GM21360 (cell line): ENCODE results near the gene POLG2.
"Not testable (repeated sequence)": the region's sequence is repeated elsewhere in the genome, so short reads cannot be mapped to it uniquely, and the experiment has no call there.

Experiments
- ATAC-seq: cut with Tn5 transposase; IDR thresholded peaks from one replicate; pipeline ENCODE4 v1.9.1; 2021; ENCODE audit warnings: mild to moderate bottlenecking, moderate library complexity; ENCODE audit not compliant: unreplicated experiment

POLG2 gene

DNA sequence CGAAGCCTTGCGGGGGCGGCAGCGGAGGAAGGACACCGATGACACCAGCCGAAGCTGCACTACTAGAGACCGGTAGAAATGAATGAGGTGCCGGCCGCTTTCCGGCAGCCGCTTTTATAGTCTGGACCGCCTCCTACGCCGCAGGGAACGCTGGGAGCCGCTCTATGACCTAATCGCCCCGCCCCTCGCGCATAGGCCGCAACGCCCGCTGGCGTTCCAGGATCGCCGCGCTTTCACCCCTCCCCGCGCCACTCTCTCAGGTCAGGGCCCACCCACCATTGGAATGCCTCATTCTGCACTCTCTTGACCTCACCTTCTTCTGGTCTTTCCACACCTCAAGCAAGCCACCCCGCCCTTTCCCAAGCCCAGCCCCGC lies 9.3 kb upstream of the POLG2 start, which contains the start of gene DDX5:
DDX5 (minus strand) TSS at position 89 of the 375 bp plus-strand sequence. CDS start 170 bp downstream, outside the sequence.
- peak; percentile 65 for ATAC-seq

DNA sequence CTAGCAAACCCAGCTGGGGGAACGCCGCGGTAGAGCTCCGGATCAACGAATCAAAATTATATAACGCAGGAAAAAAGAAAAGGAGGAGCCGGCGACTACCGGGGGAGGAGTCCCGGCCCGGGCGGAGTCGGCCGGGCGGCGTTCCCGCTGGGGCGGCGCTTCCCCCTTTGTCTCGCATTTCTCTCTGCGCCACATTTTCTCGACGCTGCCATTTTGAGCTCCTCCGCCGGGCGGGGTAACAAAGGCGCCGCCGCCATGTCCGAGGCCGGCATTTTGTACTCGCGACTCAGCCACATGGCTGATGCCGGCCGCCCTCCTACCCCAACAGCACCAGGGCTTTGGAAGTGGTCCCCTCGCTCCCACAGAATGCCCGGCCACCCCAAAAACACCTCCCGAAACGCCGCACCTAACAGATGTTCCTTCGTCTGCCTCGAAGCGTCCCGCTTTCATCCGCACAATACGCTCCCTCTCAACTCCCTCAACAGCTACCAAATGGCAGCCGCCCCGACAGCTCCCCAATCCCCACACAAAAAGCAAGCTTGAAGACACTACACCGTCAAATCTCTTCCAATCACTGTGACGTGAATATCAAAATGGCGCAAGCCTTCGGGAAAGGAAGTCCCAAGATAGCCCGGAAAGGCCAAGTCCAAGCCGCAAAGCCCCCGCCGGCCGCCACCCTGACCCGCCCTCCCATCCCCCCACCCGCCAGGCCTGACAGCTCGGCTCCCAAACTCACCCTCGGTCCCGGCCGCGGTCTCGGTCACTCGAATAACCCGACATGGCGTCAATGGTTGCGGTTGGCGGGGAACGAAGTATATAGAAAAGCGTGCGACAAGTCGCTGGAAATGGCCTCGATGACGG lies 8.7 kb upstream of the POLG2 start:
- peak; percentile 1 for ATAC-seq

DNA sequence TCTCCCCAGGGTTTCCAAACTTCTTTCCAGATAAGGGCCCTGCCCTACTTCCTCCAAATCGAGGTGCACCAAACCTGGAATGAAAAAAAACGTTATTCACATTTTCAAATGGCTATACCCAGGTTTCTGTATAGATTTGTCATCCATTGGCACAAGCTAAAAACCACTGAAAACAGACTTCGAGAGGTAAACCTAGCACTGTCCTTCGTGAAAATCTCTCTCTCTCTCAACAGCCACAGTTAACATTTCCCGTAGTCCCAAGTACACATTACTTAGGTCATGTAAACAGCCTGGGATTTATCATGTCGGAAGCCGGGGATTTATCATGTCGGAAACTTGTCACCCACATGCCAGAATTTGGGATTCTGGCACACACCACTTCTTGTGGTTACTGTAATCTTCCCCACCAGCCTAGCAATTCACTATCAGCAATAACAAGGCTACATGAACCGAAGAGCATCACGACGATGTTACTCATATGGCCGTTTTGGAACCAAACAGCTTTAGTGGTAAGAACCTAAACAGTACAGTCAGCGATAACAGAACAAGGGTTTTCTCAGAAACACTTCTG lies 8.0 kb upstream of the POLG2 start:
- ATAC-seq, result no peak

DNA sequence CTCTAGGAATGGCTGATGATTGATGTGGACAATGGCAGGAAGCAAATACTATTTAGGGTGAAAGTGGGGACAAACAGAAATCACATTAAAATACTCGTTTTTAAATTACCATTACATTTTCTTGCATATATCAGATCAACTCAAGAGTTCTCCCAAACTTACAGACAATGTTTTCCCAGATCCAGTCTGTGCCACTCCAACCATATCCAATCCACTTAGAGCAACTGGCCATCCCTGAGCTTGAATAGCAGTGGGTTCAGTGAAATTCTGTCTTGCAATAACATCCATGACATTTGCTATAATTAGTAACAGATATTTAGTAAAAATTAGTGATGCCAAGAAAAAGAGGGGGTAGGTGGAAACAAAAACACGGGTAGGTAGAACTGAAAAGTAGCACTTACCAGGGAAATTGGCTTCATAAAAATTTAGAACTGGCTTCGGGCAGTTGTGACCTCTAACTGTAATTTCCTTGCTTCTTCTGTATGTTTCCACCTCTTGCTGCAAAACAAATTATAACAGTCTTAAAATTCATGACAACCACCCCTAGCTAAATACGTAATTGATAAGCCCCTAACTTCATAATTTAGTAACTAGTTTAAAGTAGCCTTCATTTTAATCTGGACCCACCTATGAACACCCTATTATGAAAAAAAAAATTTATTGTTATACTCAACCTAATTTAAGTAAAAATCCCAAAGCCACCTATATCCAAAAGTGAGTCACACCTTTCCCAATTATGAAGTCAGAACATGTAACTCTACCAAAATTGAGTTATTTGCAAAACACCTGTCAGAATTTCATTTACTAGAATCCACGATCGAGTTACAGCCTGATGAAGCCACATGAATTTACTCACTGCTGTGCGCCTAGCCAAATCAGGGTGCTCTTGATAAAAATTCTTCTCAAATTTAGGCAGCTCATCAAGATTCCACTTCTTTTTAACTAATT lies 7.2 kb upstream of the POLG2 start:
- ATAC-seq, result no peak

DNA sequence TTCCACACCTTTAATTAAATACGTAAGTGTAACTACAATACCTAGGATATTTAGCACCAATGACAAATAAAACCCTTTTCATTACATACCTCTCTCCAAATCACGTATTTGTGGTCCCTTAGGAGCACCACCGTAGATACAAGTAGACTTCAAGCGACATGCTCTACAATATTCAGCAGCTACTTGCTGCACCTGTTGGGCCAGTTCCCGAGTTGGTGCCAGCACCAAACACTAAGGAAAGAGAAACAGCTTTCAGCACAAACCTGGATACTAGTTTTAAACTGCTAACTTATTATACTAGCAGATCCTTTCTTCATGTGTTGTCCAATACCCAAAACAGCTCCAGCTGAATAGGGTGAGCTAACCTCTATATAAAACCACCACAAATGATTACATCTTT lies 6.5 kb upstream of the POLG2 start:
- ATAC-seq, result no peak

DNA sequence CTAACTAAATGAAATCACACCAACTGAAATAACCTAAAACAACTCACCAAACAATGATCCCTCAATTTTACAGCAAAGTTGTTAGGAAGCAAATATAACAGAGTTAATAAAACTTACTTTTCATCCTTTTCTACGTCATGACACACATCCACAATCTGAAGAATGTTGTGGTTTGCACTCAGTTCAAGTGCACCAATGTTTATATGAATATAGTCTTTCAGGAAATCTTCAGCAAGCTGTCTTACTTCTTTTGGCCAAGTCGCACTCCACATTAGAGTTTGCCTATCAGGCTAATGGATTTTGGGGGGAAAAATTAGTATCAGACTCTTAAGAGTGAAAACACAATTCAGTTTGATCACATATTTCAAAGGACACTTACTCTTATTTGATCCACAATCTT lies 6.0 kb upstream of the POLG2 start:
- no peak for ATAC-seq

DNA sequence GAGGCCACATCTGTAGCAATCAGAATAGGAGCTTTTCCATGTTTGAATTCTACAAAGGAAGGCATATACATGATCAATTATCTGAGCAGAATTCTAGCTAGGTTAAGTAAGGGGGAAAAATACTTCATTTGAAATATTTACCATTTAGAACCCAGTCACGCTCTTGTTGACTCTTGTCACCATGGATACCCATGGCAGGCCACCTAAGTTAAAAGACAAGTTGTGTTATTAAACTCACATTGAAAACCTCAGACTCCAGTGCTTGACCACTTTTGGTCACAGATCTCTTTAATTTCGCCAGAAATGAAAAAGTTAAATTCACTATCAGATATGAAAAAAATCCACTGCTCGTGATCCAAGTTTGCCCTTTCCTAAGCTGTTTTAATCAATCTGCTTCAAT lies 5.2 kb upstream of the POLG2 start:
- no peak for ATAC-seq

DNA sequence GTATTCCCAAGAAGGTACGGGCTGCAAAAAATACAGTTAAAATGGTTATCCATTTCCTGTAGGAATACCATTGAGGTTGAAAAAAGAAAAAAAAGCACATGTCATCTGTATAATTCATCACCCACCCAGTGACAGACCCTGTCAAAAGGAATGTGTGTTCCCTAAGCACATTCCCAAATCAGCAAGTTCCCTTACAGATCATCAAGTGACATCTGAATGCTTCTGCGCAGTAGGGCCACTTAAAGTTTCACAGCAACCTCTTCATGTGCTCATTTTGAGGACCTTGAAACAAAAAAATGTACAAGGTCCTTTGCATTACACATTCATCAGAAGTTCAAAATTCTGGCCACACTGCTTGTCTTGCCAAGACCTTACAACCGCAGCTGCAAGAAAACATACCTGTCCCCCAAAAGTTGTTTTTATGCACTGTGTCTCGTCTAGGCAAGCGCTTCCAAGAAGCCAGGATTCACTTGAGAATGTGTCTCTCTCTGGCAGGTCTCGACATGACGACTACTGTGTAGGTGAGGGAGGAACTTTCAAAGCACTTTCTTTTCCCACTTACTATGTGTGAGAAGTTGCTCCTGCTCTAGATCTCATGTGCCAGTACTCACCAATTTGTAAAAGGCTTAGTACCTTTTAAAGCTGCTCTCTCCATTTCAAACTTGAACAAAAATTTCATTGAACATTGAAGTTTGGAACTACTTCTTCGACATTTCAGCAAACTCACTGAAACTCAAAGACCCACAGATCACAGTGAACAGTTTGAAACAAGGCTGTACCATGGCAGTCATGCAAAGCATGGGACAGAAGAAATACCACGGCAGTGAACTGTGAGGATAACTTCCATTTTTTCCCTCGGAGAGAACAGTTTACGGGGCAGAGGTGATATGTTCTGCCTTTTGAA lies 4.3 kb upstream of the POLG2 start:
- no peak for ATAC-seq

DNA sequence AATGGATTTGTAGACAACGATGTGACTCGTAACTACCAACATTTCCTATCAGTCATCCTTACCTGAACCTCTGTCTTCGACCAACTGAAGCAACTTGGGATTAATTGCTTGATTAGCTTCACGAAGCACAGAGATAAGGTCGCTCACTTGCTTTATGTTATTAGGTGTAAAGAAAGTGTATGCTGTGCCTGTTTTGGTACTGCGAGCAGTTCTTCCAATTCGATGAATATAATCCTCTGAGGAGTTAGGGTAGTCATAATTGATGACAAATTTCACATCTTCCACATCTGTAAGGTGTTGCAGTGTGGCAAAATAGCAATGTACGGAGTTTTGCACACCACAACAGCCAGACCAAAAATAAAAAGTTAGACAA lies 3.6 kb upstream of the POLG2 start:
- ATAC-seq, result no peak

DNA sequence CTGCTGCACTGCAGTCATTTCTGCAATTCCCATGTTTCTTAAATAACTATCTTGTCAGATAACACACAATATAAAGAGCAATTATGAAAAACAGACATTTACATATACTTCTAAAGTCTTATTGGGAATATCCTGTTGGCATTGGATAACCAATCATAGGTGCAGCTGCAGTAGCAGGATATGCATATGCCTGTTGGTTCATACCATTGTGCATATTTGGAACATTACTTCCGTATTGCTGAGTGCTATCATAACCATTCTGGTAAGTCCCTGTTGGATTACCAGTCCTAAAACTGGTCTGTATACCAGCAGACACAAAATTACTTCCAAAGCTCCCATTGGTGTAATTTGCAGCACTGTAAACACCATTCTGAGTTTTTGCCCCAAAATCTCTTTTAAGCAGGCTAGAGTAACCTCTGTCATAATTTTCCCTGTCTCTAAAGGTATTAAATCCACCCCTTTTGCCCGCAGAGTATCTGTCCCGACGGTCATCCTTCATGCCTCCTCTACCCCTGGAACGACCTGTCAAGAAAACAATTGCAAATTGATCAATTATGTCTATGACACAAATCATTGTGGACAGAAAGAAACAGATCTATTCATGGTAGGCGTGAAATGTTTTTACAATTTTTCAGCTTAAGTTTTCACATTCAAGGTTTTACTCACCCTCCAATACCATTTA lies 3.1 kb upstream of the POLG2 start:
- ATAC-seq, result no peak

DNA sequence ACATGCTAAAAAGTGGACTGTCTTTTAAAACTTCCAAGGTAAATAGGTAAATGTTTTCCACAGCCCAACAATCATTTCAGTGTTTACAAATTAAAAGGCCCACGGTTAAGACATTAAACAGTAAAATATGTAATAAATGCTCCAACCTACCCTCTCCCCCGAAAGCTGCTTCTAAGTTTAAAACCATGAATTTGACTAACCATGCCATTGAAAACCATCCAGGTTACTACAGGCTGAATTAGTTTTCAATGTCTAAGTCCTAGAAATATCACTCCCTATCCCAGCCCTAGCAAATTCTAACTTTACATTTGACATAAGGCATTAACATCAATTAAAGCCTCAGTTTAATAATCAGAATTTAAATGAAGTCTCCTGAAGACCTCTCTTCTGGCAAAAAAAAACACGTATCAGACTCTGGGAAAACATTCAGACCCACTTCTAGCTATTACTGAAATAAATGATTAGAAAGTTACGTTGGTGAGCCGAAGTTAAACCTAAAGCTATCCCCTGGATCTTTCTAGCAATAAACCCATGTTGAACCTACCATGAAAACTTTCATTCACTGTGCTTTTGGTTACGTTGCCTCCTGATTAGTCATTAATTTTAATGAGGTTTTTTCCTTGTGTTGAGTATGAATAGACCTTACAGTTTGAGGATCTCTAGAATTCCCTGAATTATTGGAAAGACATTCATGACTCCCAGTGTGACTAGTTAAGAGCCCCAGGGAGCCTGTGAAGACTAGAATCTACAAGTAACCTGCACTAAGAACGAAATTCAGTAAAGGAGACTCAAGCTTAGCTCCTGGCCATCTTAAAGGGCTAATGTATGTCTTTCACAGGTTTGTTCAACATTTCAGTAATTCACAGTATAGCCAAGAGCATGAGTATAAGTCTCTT lies 1.7 kb upstream of the POLG2 start:
- no peak for ATAC-seq

DNA sequence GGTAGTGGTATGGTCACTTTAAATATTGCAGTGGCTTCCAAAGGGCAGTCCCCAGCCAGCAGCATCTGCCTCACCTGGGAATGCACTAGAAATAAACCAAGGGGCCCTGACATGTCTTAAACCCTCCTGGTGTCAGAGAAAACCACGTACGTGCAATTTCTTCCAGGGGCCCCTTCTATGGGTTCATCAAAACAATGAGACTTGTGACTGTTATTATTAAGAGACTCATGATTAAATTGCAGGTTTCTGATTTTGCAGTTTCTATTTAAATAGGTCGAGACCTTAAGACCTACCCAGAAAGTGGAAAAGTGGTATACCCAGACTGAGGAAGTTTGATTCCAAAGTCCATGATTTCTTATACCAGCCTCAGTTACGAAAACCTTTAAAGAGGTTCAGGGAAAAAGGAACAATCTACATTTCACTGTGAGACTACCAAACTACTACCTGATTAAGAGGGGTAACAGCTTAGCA lies 746 bp upstream of the POLG2 start:
- no peak for ATAC-seq

DNA sequence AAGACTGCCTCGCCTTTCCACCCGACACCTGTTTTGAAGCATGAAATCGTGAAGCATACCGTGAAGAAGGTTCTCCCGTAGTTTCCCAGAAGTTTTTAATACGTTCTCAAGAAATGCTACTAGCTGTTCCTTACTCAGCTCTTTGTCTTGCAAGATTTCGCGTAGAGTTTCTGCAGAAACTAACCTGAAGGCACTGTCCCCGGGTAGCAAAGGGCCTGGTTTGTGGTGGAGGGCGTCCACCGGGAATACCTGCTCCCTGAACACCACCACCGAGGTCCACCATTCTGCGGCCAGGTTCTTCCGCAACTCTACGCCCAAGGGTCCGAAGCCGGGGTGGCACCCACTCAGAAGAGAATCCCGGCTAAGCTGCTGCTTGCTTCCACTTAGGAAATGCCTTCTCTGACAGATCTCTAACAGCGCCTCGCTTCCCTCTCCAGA lies 487 bp downstream of the POLG2 start:
- peak; percentile 5 for ATAC-seq

DNA sequence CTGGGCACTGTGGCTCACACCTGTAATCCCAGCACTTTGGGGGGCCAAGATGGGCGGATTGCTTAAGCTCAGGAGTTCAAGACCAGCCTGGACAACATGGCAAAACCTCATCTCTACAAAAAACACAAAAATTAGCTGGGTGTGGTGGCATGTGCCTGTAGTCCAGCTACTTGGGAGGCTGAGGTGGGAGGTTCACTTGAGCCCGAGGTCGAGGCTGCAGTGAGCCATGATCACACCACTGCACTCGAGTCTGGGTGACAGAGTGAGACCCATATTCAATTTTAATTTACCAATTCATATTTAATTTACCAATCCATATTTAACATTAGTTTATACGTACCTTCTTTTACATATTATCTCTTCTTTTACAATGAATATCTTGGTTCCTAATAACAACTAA lies 1.6 kb downstream of the POLG2 start:
- not testable (repeated sequence) for ATAC-seq

DNA sequence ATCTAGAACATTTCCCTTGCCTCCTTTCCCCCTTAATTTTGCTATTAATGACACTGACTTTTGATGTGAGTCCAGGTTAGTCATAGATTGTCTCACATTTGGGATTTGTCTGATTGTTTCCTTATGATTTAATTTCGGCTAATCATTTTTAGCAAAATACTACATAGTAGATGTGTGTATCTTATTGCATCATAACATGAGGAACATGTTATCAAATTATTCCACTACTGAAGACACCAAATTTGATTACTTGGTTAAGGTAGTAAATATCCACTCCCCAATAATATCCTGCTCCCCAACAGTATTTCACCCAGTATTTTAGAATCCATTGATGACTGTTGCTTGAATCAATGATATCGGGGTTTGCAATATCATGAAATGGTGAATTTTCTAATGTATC lies 2.7 kb downstream of the POLG2 start:
- ATAC-seq, result no peak

DNA sequence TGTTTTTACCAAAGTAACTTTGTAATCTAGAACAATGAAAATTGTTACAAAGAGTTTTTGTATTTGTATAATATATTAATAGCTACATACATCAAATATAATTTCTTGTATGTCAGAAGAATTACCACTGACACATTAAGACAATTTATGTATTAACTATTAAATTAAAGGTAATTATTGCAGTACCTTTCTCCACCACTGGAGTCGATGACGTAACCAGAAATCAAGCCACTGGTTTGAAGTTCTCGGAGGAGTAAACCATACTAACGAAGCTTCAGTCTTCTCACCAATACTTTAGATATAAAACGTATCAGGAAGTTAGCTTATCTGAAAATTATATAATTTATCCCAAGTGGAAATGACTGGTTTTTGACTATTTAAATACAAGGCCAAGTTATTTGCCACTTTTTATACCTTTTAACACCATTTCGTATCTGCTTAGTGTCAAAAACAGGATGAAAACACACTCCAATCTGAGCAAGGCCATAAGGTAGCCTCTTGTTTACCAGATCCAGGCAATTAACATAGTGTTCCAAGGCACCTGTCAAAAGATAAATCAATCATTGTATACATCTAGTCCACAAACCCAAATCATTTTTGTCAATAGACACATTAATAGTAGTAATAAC lies 4.3 kb downstream of the POLG2 start:
- no peak for ATAC-seq

DNA sequence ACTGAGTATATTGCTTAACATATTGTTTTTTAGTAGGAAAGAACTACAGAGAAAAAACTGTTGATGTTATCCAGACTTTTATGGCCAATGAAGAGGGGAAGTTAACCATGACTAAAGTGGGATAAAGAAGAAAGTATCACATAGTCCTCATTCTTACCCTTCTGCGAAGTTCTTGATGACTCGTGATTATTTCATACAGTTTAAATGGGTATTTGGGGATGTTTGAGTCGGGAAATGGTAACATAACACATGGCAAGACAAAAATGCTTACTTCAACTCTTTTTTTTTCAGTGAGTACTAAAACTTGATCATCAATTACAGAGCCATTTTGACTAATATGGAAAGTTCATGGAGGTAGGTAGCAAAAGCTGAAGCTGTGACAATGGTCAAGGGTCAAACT lies 4.9 kb downstream of the POLG2 start:
- ATAC-seq, result no peak
